HG03066 (cell line): ENCODE data around the gene RORB.

ENCODE experiments used
- ATAC-seq: cut with Tn5 transposase; IDR thresholded peaks from one replicate; pipeline ENCODE4 v1.9.1; 2021; ENCODE audit warnings: low read depth; ENCODE audit not compliant: unreplicated experiment

RORB gene

GRCh38 chr9:74696520-74696919 is 199.4 kb downstream of the RORB start:
- ATAC-seq, result no peak

- ATAC-seq, result no peak
Observed at GRCh38 chr9:74697535-74697934, 200.4 kb downstream of the RORB start.

GRCh38 chr9:74711341-74711740 is 214.2 kb downstream of the RORB start:
- ATAC-seq, result no peak

- ATAC-seq, result no peak
Observed at GRCh38 chr9:74718709-74719108, 221.6 kb downstream of the RORB start.

- ATAC-seq, result no peak
Observed at GRCh38 chr9:74719306-74719705, 222.2 kb downstream of the RORB start.

- no peak for ATAC-seq
Observed at GRCh38 chr9:74721696-74722660, 224.8 kb downstream of the RORB start.

- ATAC-seq, result no peak
Observed at GRCh38 chr9:74724317-74724716, 227.2 kb downstream of the RORB start.

GRCh38 chr9:74726581-74726980 is 229.4 kb downstream of the RORB start:
- ATAC-seq, result no peak

- no peak for ATAC-seq
Observed at GRCh38 chr9:74728176-74728575, 231.0 kb downstream of the RORB start.

- no peak for ATAC-seq
Observed at GRCh38 chr9:74729136-74729695, 232.1 kb downstream of the RORB start.

GRCh38 chr9:74735761-74736160 is 238.6 kb downstream of the RORB start:
- no peak for ATAC-seq

- no peak for ATAC-seq
Observed at GRCh38 chr9:74736646-74737045, 239.5 kb downstream of the RORB start.

GRCh38 chr9:74742191-74742790 is 245.2 kb downstream of the RORB start:
- ATAC-seq, result no peak
